ENCODE results near the gene BNIPL. TPM values are rescaled to one million over a fixed set of nuclear protein-coding genes. Genes with fewer than 3 reads are reported as not detected.

BNIPL gene
- total and polyA plus RNA-seq, 2 donors = 1.9 to 10.9 TPM

DNA sequence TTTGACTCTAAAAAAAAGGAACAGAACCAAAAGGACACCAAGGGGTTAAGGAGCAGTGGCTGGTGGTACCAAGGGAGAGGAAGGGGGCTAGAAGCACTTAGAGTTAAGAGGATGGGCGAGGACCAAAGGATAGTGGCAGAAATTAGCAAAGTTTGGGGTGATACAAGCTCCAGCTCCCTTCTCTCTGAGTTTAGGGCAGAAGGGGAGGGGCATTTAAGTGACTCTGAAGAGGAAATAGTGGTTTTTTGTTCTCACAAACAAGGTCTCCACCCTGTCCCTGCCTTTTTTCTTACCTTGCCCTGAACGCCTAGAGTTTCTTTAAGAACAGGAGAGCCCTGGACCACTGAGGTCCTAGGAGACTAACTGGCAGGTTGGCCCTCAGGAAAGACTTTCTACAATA lies 19.8 kb downstream of the BNIPL start:
- WGBS = 75% methylated on average over 2 of the region's 2 CpGs
- Histone ChIP-seq H3K4me1 (ENCODE audit: insufficient read depth) (no peaks in the 10 kb centered on the region), H3K27ac (ENCODE audit: low read depth) (peak overlapping the region; percentile 57), H3K36me3 (ENCODE audit: insufficient read depth) (peaks cover 11% of the 10 kb centered on the region), H3K4me3 (ENCODE audit: low read depth, low read length) (no peak overlapping the region)
- no peak for DNase-seq (ENCODE audit: extremely low spot score)

DNA sequence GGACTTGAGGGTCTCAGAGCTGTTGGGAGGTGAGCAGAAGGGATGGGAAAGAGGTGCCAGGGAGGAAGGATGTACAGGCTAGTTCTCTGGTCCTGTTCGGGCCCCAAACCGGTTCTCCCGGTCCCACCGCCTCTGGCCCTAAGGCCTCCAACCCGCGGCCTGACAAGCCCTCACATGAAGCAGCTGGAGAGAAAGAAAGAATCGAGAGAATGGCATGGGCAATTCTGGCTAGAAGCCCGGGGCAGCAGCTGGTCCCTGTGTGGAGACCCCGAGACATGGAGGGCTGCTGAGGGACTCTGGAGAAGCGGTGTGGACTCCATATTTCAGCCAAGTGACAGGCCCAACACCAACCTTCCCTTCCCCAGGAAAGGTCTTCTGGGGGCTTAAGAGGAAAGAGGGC lies 22.3 kb downstream of the BNIPL start:
- 2% methylated on average over 10 of the region's 10 CpGs for WGBS
- H3K4me1 ChIP-seq (ENCODE audit: insufficient read depth) = no peaks in the 10 kb centered on the region
- peak overlapping the region; percentile 75 for H3K4me3 ChIP-seq (ENCODE audit: low read depth, low read length)
- no peak for DNase-seq (ENCODE audit: extremely low spot score)
- H3K36me3 ChIP-seq (ENCODE audit: insufficient read depth) = peaks cover 6% of the 10 kb centered on the region
- peak overlapping the region; percentile 93 for H3K27ac ChIP-seq (ENCODE audit: low read depth)

DNA sequence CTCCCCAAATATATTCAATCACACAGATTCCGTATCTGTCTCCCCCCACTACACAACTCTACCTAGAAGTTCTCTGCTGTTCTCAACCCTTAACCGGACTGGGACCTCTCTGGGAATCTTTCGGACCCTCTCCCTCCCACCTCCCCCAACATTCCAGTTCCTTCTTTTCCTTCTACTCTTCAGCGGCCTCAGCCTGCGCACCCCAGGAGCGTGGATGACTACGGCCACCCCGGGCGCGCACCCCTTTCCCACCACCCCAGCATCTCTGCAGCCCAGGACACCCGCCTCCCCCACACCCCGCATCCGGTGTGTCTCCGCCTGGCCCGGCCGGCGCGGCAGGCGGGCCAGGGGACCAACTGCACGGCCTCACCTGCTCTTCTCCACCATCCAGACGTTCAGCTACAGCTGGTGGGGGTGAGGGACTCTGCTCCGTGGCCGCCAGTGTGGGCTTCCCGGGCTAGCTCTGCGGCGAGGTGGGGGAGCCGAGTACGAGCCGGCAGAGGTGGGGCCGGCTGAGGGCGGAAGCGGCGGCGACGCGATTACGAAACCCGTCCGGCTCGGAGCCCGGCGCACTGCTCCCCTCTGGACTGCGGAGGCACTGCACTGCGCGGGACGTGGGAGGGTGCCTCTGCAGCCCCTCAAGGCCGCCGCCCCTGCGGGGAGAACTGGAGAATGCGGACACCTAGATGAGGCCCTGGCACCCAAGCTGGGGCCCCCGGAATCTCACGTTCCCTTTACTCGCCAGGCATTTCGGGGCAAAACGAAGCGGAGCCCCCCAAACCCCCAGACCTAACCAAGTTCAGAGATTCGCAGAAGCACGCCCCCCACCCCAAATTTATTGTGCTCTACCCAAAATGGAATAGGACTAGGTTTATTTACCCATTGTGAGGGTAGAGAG lies 23.0 kb downstream of the BNIPL start, which contains the start of gene CDC42SE1:
Gene CDC42SE1 (minus strand): TSS at position 514 of the 898 bp plus-strand sequence. CDS start 3,892 bp downstream, outside the sequence.
- H3K27ac ChIP-seq (ENCODE audit: low read depth) = peak within 1 kb of the TSS; percentile 93
- under 1% methylated on average over 58 of the region's 58 CpGs for WGBS
- peak within 1 kb of the TSS; percentile 75 for H3K4me3 ChIP-seq (ENCODE audit: low read depth, low read length)
- no peaks in the 10 kb centered on the region for H3K4me1 ChIP-seq (ENCODE audit: insufficient read depth)
- peaks cover 4% of the 10 kb centered on the region for H3K36me3 ChIP-seq (ENCODE audit: insufficient read depth)
- DNase-seq (ENCODE audit: extremely low spot score) = no peak

DNA sequence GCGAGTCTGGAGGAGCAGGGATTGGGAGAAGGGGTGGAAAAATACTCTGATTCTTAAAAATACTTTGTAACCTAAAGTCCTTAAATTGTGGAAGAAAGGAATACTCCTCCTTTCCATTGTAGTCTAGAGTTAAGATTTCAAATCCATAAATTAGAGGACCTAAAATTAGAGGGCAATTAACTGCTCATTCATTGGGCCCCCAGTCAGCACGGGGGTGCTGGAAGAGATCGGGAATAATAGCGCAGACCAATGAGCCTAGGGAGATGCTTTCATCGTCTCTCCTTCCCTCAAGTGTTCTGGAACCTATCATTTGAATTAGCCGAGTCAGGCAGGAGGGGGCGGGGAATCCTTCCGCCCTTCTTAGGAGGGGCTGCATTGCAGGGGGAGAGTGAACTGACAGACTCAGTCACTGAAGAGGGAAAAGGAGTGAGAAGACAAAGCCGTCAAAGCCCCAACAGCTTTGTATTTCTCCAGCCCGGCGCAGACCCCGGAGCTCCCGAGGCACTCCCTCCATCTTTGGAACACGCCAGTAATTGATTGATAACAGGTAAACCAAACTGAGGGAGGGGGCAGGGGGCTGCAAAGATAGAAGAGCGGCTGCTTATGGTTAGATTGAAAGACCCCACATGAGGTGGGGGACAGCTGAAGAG lies 23.7 kb downstream of the BNIPL start, which contains the start of gene MLLT11:
Gene MLLT11 (plus strand): TSS at position 391 of the 650 bp plus-strand sequence. CDS start 6,828 bp downstream, outside the sequence.
- Histone ChIP-seq H3K36me3 (ENCODE audit: insufficient read depth) (no peaks in the 10 kb centered on the region), H3K4me1 (ENCODE audit: insufficient read depth) (no peaks in the 10 kb centered on the region), H3K27ac (ENCODE audit: low read depth) (peak within 1 kb of the TSS; percentile 93), H3K4me3 (ENCODE audit: low read depth, low read length) (peak within 1 kb of the TSS; percentile 75)
- WGBS = under 1% methylated on average over 15 of the region's 15 CpGs
- no peak for DNase-seq (ENCODE audit: extremely low spot score)

DNA sequence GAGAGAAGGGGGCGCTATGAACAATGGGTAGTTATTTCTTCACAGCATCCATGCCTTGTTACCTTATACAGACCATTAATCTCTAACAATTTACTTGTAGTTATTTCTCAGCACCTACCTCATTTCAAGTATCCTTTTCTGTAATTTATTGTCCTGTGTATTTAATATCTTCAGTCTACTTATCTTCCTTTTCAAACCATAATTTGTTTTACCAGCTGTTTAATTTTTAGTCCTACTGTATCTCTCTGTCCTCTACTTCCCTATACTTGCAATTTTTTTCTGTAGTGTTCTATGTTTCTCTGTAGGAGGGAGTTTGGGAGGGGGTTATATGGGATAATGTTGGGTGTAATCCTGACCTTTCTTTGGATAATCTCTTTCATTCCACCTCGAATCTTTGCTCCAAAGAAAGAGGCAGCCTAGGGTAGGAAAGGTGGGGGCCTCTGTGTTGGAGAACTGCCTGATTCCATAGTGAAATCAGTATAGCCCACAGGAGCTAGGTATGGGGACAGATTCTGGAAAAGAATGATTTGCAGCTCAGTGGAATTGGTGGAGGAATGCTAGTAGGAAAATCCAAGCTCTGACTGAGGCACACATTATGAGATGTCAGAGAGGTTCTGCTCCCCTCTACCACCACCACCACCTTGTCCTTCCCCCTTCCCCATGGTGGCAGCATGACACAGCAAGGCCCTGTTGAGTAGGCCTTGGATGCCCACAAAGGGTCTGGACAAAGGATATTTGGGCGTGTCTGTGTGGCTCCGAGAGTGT lies 24.5 kb downstream of the BNIPL start:
- Histone ChIP-seq H3K4me1 (ENCODE audit: insufficient read depth) (no peaks in the 10 kb centered on the region), H3K27ac (ENCODE audit: low read depth) (no peak overlapping the region), H3K4me3 (ENCODE audit: low read depth, low read length) (peak overlapping the region; percentile 75), H3K36me3 (ENCODE audit: insufficient read depth) (no peaks in the 10 kb centered on the region)
- DNase-seq (ENCODE audit: extremely low spot score) = no peak
- 38% methylated on average over 4 of the region's 4 CpGs for WGBS

DNA sequence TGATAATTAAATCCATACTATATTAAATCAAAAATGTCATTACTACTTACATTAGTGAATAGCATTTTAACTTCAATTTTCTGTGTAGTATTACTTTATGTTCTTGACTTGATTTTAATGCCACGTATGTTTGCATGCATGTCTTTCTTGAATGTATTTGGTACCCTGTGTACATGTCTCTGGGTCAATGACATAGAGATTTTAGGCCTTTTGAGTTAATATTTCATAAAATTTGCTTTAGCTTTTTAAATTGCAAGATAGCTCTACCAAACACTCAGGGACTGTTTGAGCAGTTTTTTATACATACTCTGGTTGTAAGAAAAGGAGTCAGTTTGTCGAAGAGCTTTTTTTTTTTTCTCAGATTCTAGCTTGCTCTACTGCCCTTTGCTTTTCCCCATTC lies 25.3 kb downstream of the BNIPL start:
- Histone ChIP-seq H3K4me1 (ENCODE audit: insufficient read depth) (no peaks in the 10 kb centered on the region), H3K36me3 (ENCODE audit: insufficient read depth) (no peaks in the 10 kb centered on the region), H3K27ac (ENCODE audit: low read depth) (no peak overlapping the region), H3K4me3 (ENCODE audit: low read depth, low read length) (no peak overlapping the region)
- DNase-seq (ENCODE audit: extremely low spot score) = no peak
- 67% methylated on average over 2 of the region's 2 CpGs for WGBS

DNA sequence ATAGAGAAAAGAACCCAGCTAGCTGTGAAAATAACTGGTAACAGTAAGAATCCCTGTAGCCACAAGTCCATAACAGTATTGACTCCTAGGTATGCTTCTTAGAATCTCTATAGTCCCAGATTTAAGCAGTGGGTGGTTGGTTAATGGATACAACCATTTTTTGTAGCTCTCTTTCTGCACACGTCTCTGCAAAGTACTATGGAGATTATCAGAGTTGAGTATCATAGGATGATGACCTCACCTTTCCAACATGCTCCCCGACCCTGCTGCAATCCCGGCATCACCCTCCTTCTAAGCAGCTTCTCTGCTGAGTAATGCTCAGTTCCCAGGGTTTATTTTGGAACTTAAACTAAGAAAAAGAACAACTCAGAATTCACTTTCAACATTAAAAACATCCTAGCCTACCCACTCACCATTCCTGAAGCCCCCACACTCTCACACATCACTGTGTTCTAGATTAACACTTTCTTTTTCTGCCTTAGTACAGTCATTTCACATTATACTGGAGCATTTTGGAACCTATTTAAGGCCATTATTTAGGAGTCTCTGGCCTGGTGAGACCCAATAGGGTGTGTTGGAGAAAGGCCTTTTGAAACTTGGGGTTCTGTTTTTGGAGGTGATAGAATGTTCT lies 26.5 kb downstream of the BNIPL start:
- Histone ChIP-seq H3K4me1 (ENCODE audit: insufficient read depth) (no peaks in the 10 kb centered on the region), H3K4me3 (ENCODE audit: low read depth, low read length) (no peak overlapping the region), H3K36me3 (ENCODE audit: insufficient read depth) (no peaks in the 10 kb centered on the region), H3K27ac (ENCODE audit: low read depth) (no peak overlapping the region)
- no peak for DNase-seq (ENCODE audit: extremely low spot score)
- 42% methylated on average over 3 of the region's 3 CpGs for WGBS

DNA sequence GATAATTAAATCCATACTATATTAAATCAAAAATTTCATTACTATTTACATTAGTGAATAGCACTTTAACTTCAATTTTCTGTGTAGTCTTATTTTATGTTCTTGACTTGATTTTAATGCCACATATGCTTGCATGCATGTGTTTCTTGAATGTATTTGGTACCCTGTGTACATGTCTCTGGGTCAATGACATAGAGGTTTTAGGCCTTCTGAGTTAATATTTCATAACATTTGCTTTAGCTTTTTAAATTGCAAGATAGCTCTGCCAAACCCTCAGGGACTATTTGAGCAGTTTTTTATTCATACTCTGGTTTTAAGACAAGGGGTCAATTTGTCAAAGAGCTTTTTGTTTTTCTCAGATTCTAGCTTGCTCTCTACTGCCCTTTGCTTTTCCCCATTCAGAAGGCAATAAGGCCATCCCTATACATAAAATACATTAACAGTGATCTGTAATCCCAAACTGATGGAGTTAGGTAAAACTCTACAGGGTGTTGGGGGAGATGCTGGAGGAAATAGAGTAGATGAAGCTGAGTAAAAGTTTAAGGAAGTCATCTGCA lies 28.8 kb downstream of the BNIPL start:
- H3K27ac ChIP-seq (ENCODE audit: low read depth) = no peak overlapping the region
- DNase-seq (ENCODE audit: extremely low spot score) = no peak
- no peak overlapping the region for H3K4me3 ChIP-seq (ENCODE audit: low read depth, low read length)
- H3K4me1 ChIP-seq (ENCODE audit: insufficient read depth) = no peaks in the 10 kb centered on the region
- no peaks in the 10 kb centered on the region for H3K36me3 ChIP-seq (ENCODE audit: insufficient read depth)

DNA sequence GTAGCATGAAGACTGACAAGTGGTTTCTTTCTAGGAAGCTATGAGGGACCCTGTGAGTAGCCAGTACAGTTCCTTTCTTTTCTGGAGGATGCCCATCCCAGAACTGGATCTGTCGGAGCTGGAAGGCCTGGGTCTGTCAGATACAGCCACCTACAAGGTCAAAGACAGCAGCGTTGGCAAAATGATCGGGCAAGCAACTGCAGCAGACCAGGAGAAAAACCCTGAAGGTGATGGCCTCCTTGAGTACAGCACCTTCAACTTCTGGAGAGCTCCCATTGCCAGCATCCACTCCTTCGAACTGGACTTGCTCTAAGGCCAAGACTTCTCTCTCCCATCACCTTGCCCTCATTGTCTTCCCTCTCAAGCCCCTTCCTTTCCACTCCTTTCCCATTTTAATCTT lies 30.8 kb downstream of the BNIPL start:
- DNase-seq (ENCODE audit: extremely low spot score) = no peak

DNA sequence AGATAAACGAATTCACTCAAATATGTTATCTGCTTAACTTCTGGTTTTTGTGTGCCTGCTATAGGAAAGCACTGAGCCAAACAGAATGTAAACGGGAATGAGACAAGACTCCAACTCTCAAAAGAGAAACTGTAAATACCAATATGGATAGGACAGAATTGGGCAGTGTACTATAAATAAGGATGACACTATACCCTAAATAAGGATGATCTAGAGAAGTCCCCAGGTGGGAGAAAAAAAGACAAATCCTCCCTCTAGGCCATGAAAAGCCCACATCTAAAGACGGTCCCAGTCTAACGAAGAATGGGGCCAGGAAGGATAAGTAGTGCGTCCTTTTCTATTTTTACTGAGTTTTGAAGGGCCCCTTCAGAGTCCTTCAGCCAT lies 32.7 kb downstream of the BNIPL start:
- DNase-seq (ENCODE audit: extremely low spot score) = no peak
- H3K27ac ChIP-seq (ENCODE audit: low read depth) = no peak overlapping the region
- 73% methylated on average over 5 of the region's 5 CpGs for WGBS
- H3K4me3 ChIP-seq (ENCODE audit: low read depth, low read length) = no peak overlapping the region
- H3K4me1 ChIP-seq (ENCODE audit: insufficient read depth) = peaks cover 2% of the 10 kb centered on the region
- H3K36me3 ChIP-seq (ENCODE audit: insufficient read depth) = no peaks in the 10 kb centered on the region

More for the DNA sequence above, 30.8 kb downstream of the BNIPL start:
- no peaks in the 10 kb centered on the region for H3K36me3 ChIP-seq (ENCODE audit: insufficient read depth)
- 90% methylated on average over 4 of the region's 4 CpGs for WGBS
- H3K4me3 ChIP-seq (ENCODE audit: low read depth, low read length) = no peak overlapping the region
- no peak overlapping the region for H3K27ac ChIP-seq (ENCODE audit: low read depth)
- H3K4me1 ChIP-seq (ENCODE audit: insufficient read depth) = peaks cover 2% of the 10 kb centered on the region

DNA sequence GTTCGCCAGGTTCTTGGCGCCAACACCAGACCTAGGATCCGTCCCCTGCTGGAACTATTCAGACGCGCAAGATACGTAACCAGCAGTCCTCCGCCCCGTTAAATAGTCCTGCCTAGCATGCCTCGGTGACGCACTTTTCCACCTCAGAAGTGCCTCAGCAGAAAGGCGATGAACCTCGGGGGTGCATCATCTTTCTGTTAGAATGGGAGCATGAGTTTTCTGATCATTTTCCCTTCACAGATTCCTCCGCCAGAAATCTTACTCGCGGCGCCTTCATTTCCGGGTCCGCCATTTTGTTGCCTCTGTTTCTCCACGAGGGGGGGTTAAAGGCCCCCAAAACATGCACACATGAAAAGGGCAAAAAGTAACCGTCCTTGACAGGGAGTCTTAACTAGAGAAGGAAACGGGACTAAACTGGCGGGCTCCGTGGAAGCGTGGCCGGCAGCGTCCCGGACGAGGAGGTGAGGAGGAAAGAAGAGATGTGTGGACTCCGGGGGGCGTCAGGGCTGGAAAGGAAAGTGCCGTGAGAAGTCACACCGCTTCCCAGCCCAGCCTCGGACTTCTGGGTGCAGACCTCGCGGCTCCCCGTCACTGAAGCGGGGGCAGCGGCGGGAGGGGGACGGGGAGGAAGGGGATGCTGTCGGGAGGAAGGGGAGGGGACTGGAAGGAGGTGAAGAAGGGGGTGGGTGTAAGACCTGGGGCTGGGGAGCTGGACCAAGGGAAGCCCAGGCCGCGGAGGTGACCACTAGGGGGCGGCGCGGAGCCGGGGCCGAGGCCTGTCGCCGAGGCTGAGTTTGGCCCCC lies 34.3 kb downstream of the BNIPL start, which contains the start of gene GABPB2:
Gene GABPB2 (plus strand): TSS at position 288 of the 803 bp plus-strand sequence. CDS start 17,429 bp downstream, outside the sequence.
- peak within 1 kb of the TSS; percentile 95 for H3K27ac ChIP-seq (ENCODE audit: low read depth)
- under 1% methylated on average over 50 of the region's 50 CpGs for whole genome bisulfite sequencing
- peak; percentile 92 for DNase-seq (ENCODE audit: extremely low spot score)
- peaks cover 2% of the 10 kb centered on the region for H3K4me1 ChIP-seq (ENCODE audit: insufficient read depth)
- H3K36me3 ChIP-seq (ENCODE audit: insufficient read depth) = no peaks in the 10 kb centered on the region
- peak within 1 kb of the TSS; percentile 68 for H3K4me3 ChIP-seq (ENCODE audit: low read depth, low read length)

DNA sequence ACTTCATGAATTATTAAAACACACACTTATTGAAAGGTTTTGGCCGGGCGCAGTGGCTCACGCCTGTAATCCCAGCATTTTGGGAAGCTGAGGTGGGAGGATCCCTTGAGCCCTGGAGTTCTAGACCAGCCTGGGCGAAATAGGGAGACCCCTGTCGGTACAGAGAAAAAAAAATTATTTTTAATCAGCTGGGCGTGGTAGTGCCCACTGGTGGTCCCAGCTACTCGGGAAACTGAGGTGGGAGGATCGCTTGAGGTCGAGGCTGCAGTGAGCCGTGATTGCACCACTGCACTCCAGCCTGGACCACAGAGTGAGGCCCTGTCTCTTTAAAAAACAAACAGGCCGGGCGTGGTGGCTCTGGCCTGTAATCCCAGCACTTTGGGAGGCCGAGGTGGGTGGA lies 35.8 kb downstream of the BNIPL start:
- H3K4me1 ChIP-seq (ENCODE audit: insufficient read depth) = peaks cover 2% of the 10 kb centered on the region
- H3K27ac ChIP-seq (ENCODE audit: low read depth) = no peak overlapping the region
- 78% methylated on average over 13 of the region's 13 CpGs for whole genome bisulfite sequencing
- no peak overlapping the region for H3K4me3 ChIP-seq (ENCODE audit: low read depth, low read length)
- H3K36me3 ChIP-seq (ENCODE audit: insufficient read depth) = no peaks in the 10 kb centered on the region
- DNase-seq (ENCODE audit: extremely low spot score) = no peak
